Osteocyte (in vitro differentiated cells): ENCODE measurements around the gene COLQ. TPM values are rescaled to one million over a fixed set of nuclear protein-coding genes. Genes with fewer than 3 reads are reported as not detected.

Experiments used
- DNase-seq: peaks from one replicate; pipeline ENCODE4 v3.0.0; 2021; ENCODE audit warnings: mixed read lengths; ENCODE audit not compliant: unreplicated experiment; ENCODE audit errors: extremely low spot score
- H3K27ac Mint-ChIP-seq: one replicate; pipeline ENCODE4 v1.8.0; 2021; ENCODE audit warnings: mild to moderate bottlenecking, mixed read lengths; ENCODE audit not compliant: unreplicated experiment
- H3K27me3 Mint-ChIP-seq: one replicate; pipeline ENCODE4 v1.8.0; 2021; ENCODE audit warnings: mixed read lengths; ENCODE audit not compliant: unreplicated experiment
- H3K36me3 Mint-ChIP-seq: one replicate; pipeline ENCODE4 v1.8.0; 2021; ENCODE audit warnings: mixed read lengths; ENCODE audit not compliant: unreplicated experiment
- H3K4me1 Mint-ChIP-seq: one replicate; pipeline ENCODE4 v1.8.0; 2021; ENCODE audit warnings: mixed read lengths; ENCODE audit not compliant: unreplicated experiment
- H3K4me3 Mint-ChIP-seq: one replicate; pipeline ENCODE4 v1.8.0; 2021; ENCODE audit warnings: mild to moderate bottlenecking, moderate library complexity, mixed read lengths; ENCODE audit not compliant: unreplicated experiment
- H3K9me3 Mint-ChIP-seq: one replicate; pipeline ENCODE4 v1.8.0; 2021; ENCODE audit warnings: mixed read lengths; ENCODE audit not compliant: unreplicated experiment
- CTCF ChIP-seq: fragments of 200-600 bp; sonication (generic); IDR thresholded peaks from 2 replicates; pipeline ENCODE4 v1.5.0; 2021; ENCODE audit warnings: antibody characterized with exemption, mild to moderate bottlenecking, moderate library complexity
- total RNA-seq: library from RNA; stranded (reverse); gene quantifications from 2 replicates; pipeline ENCODE4 v1.2.1, GENCODE V29; 2021

Gene COLQ
- total RNA-seq, 1 donor from 2014 or later: 2.6 TPM

GRCh38 chr3:15531346-15531745, 9.8 kb upstream of the COLQ start:
- TF ChIP-seq CTCF: no peak
- H3K9me3 Mint-ChIP-seq: no peaks in the 10 kb centered on the region
- peaks cover 2% of the 10 kb centered on the region for H3K36me3 Mint-ChIP-seq
- DNase-seq: no peak
- no peaks in the 10 kb centered on the region for H3K4me1 Mint-ChIP-seq
- no peak overlapping the region for H3K27ac Mint-ChIP-seq
- H3K27me3 Mint-ChIP-seq: no peaks in the 10 kb centered on the region
- H3K4me3 Mint-ChIP-seq: no peak overlapping the region

- Mint-ChIP-seq H3K9me3 (no peaks in the 10 kb centered on the region), H3K27me3 (no peaks in the 10 kb centered on the region), H3K4me1 (no peaks in the 10 kb centered on the region), H3K36me3 (peaks cover 2% of the 10 kb centered on the region), H3K4me3 (no peak overlapping the region), H3K27ac (no peak overlapping the region)
- no peak for TF ChIP-seq CTCF
- no peak for DNase-seq
Measured at GRCh38 chr3:15528854-15529537, 7.5 kb upstream of the COLQ start.

GRCh38 chr3:15527031-15527459, 5.5 kb upstream of the COLQ start:
- H3K27me3 Mint-ChIP-seq: no peaks in the 10 kb centered on the region
- H3K27ac Mint-ChIP-seq: no peak overlapping the region
- no peak for TF ChIP-seq CTCF
- H3K36me3 Mint-ChIP-seq: no peaks in the 10 kb centered on the region
- H3K9me3 Mint-ChIP-seq: no peaks in the 10 kb centered on the region
- no peak overlapping the region for H3K4me3 Mint-ChIP-seq
- no peak for DNase-seq
- peaks cover under 1% of the 10 kb centered on the region for H3K4me1 Mint-ChIP-seq

- Mint-ChIP-seq H3K36me3 (no peaks in the 10 kb centered on the region), H3K27ac (no peak overlapping the region), H3K4me3 (no peak overlapping the region), H3K9me3 (no peaks in the 10 kb centered on the region), H3K27me3 (no peaks in the 10 kb centered on the region), H3K4me1 (peaks cover 4% of the 10 kb centered on the region)
- TF ChIP-seq CTCF: no peak
- DNase-seq: no peak
Measured at GRCh38 chr3:15525790-15526189, 4.3 kb upstream of the COLQ start.

GRCh38 chr3:15523660-15524417, 2.3 kb upstream of the COLQ start:
- no peak for TF ChIP-seq CTCF
- H3K4me3 Mint-ChIP-seq: no peak overlapping the region
- H3K36me3 Mint-ChIP-seq: no peaks in the 10 kb centered on the region
- no peaks in the 10 kb centered on the region for H3K27me3 Mint-ChIP-seq
- peaks cover 4% of the 10 kb centered on the region for H3K4me1 Mint-ChIP-seq
- no peak overlapping the region for H3K27ac Mint-ChIP-seq
- DNase-seq: no peak
- no peaks in the 10 kb centered on the region for H3K9me3 Mint-ChIP-seq
